GM23248 (cell line): ENCODE results near the gene LHFPL2. TPM values are rescaled to one million over a fixed set of nuclear protein-coding genes. Genes with fewer than 3 reads are reported as not detected.
A peak's percentile ranks its signal among the peaks of the same experiment; 100 is the strongest.

ENCODE experiments used
- DNase-seq: peaks from one replicate; pipeline ENCODE4 v3.0.0-alpha.2; 2015
- H2AFZ ChIP-seq: fragments of 200-600 bp; sonication (generic); 2 replicates; pipeline ENCODE4 v1.6.1; 2016; ENCODE audit warnings: antibody characterized with exemption
- H3F3A ChIP-seq: fragments of 200-600 bp; sonication (generic); 2 replicates; pipeline ENCODE4 v1.6.1; 2016; ENCODE audit warnings: mild to moderate bottlenecking, antibody characterized with exemption, mixed run types; ENCODE audit not compliant: insufficient read depth
- H3K27ac ChIP-seq: fragments of 200-600 bp; sonication (generic); 2 replicates; pipeline ENCODE4 v1.5.1; 2016; ENCODE audit warnings: mild to moderate bottlenecking
- H3K27me3 ChIP-seq: fragments of 200-600 bp; sonication (generic); replicated peaks from 2 replicates; pipeline ENCODE4 v1.6.1; 2016; ENCODE audit warnings: mild to moderate bottlenecking; ENCODE audit not compliant: insufficient read depth
- H3K36me3 ChIP-seq: fragments of 200-600 bp; sonication (generic); 2 replicates; pipeline ENCODE4 v1.6.1; 2016; ENCODE audit warnings: low read depth, mild to moderate bottlenecking
- H3K4me1 ChIP-seq: fragments of 200-600 bp; sonication (generic); 2 replicates; pipeline ENCODE4 v1.6.1; 2016; ENCODE audit warnings: mild to moderate bottlenecking; ENCODE audit not compliant: insufficient read depth
- H3K4me2 ChIP-seq: fragments of 200-600 bp; sonication (generic); one replicate; pipeline ENCODE4 v1.6.1; 2016; ENCODE audit warnings: mild to moderate bottlenecking; ENCODE audit not compliant: unreplicated experiment
- H3K4me3 ChIP-seq: fragments of 200-600 bp; sonication (generic); 2 replicates; pipeline ENCODE4 v1.5.1; 2016; ENCODE audit warnings: mild to moderate bottlenecking
- H3K79me2 ChIP-seq: fragments of 200-600 bp; sonication (generic); 2 replicates; pipeline ENCODE4 v1.6.1; 2016; ENCODE audit warnings: mild to moderate bottlenecking; ENCODE audit not compliant: insufficient read depth
- H3K9ac ChIP-seq: fragments of 200-600 bp; sonication (generic); 2 replicates; pipeline ENCODE4 v1.6.1; 2016; ENCODE audit warnings: mild to moderate bottlenecking
- H3K9me2 ChIP-seq: fragments of 200-600 bp; sonication (generic); 2 replicates; pipeline ENCODE4 v1.6.1; 2016; ENCODE audit warnings: mixed run types, mild to moderate bottlenecking, moderate library complexity; ENCODE audit not compliant: insufficient read depth
- H3K9me3 ChIP-seq: fragments of 200-600 bp; sonication (generic); one replicate; pipeline ENCODE4 v1.6.1; 2017; ENCODE audit warnings: low read depth
- H4K20me1 ChIP-seq: fragments of 200-600 bp; sonication (generic); 2 replicates; pipeline ENCODE4 v1.6.0; 2016; ENCODE audit not compliant: insufficient read depth
- EZH2 ChIP-seq: fragments of 200-600 bp; sonication (generic); IDR thresholded peaks from 2 replicates; pipeline ENCODE4 v1.6.1; 2018; ENCODE audit warnings: antibody characterized with exemption, mild to moderate bottlenecking; ENCODE audit not compliant: insufficient read depth, poor library complexity, severe bottlenecking
- EZH2phosphoT487 ChIP-seq: fragments of 200-600 bp; sonication (generic); IDR thresholded peaks from 2 replicates; pipeline ENCODE4 v1.6.1; 2018; ENCODE audit warnings: antibody characterized with exemption, moderate library complexity, mild to moderate bottlenecking, low read depth; ENCODE audit not compliant: insufficient read depth
- WGBS, 2 experiments: methylation state at CpG; one replicate each; pipeline ENCODE4 v1.1.6; 2015 to 2017; ENCODE audit warnings: low lambda C conversion rate in 2 of 2, low coverage in 1 of 2; ENCODE audit errors: missing lambda C conversion rate in 2 of 2; 5-methylcytosine and 5-hydroxymethylcytosine counted together
- in situ Hi-C: fragments of 300-500 bp; cut with MboI; formaldehyde crosslinking; loops from 2 replicates; pipeline ENCODE4 v1.15.0; 2020
- polyA plus RNA-seq: library from polyadenylated mRNA; unstranded; fragments of >200 nt; fragmentation: Nextera tagmentation; extraction: Ambion mirVana; gene quantifications from 2 replicates; pipeline ENCODE4 v1.2.1, GENCODE V29; 2016
- total RNA-seq: library from RNA; depleted of rRNA; stranded (reverse); fragments of >200 nt; shearing (Covaris generic); gene quantifications from 2 replicates; pipeline ENCODE4 v1.2.3, GENCODE V29; 2014

Gene LHFPL2
- total and polyA plus RNA-seq, 2 experiments from 2014 or later, result 8.0 to 13.7 TPM

DNA sequence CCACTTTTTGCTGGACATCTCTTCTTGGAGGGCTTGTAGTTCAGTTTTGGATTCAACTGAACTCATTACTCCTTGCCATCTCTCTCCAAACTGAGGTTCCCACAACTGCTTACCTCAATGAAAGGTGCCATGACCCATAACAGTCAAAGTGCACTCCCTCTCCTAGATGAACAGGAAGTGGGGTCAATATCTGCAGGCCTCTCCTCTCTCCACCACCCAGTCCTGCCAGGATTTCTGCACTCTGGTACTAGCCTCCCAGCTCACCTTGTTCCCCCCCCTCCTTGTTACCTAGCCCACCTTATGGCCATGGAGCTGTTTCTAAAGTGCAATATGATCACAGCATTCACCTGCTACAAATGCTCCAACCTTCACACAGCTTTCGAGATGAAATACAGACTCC is 5.9 kb downstream of the LHFPL2 start:
- in situ Hi-C loops, result no loop called here
- H3K9me3 ChIP-seq, result no peaks in the 10 kb centered on the region
- TF ChIP-seq EZH2 (no peak), EZH2phosphoT487 (no peak)
- peaks cover 29% of the 10 kb centered on the region for H3F3A ChIP-seq
- DNase-seq, result no peak
- H3K79me2 ChIP-seq, result peaks cover 68% of the 10 kb centered on the region
- H3K27me3 ChIP-seq, result no peaks in the 10 kb centered on the region
- H3K36me3 ChIP-seq, result no peaks in the 10 kb centered on the region
- no peak overlapping the region for H3K4me2 ChIP-seq
- H3K9ac ChIP-seq, result no peak overlapping the region
- no peak overlapping the region for H3K4me3 ChIP-seq
- no peaks in the 10 kb centered on the region for H3K9me2 ChIP-seq
- no peak overlapping the region for H3K27ac ChIP-seq
- peaks cover 30% of the 10 kb centered on the region for H3K4me1 ChIP-seq
- H4K20me1 ChIP-seq, result no peaks in the 10 kb centered on the region
- H2AFZ ChIP-seq, result no peak overlapping the region
- 100% methylated on average over 1 of the region's 1 CpG for WGBS, 2 experiments

DNA sequence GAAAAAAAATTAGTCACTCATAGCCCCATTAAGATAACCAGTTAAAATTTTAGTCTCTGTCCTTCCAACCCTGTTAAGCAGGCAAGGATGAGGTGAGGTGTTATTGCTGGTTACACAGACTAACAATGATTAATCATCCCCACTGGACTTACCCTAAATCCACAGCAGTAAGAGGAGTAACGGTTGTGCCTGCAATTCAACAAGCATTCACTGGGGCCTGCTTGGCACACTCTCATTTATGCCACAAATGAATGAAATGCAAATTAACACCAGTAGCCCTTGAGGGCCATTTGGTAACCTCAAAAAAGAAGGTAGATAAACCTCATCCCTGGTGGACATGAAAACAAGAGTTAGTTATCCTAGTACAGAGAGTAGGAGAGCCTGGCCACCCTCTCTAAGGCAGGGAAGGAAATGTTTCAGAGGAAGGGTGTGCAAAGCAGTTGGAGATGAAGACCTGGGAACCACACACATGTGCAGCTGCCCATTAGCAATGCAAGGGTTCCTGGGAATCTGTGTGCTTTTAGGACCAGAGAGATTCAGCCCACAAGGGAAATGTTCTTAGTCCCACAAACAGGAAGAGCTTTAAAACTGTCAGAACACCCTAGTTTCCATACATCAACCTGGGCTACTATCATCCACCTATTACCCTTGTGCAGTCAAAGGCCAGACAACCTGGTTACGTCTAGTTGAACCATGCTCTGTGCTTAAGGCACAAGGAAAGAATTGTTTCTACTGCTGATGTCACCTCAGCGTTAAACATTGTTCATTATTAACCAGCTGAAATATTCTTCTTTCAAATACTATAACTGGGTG is 7.7 kb downstream of the LHFPL2 start:
- H4K20me1 ChIP-seq, result no peaks in the 10 kb centered on the region
- DNase-seq, result peak; percentile 59
- H3K9ac ChIP-seq, result no peak overlapping the region
- TF ChIP-seq EZH2phosphoT487 (no peak), EZH2 (no peak)
- in situ Hi-C loops, result no loop called here
- H3K9me2 ChIP-seq, result no peaks in the 10 kb centered on the region
- no peaks in the 10 kb centered on the region for H3K36me3 ChIP-seq
- no peak overlapping the region for H2AFZ ChIP-seq
- peaks cover 27% of the 10 kb centered on the region for H3F3A ChIP-seq
- peaks cover 21% of the 10 kb centered on the region for H3K4me1 ChIP-seq
- no peak overlapping the region for H3K4me2 ChIP-seq
- H3K79me2 ChIP-seq, result peaks cover 75% of the 10 kb centered on the region
- H3K27ac ChIP-seq, result no peak overlapping the region
- H3K9me3 ChIP-seq, result no peaks in the 10 kb centered on the region
- H3K27me3 ChIP-seq, result no peaks in the 10 kb centered on the region
- H3K4me3 ChIP-seq, result no peak overlapping the region
- 61 to 68% methylated on average over 3 of the region's 3 CpGs for WGBS, 2 experiments

DNA sequence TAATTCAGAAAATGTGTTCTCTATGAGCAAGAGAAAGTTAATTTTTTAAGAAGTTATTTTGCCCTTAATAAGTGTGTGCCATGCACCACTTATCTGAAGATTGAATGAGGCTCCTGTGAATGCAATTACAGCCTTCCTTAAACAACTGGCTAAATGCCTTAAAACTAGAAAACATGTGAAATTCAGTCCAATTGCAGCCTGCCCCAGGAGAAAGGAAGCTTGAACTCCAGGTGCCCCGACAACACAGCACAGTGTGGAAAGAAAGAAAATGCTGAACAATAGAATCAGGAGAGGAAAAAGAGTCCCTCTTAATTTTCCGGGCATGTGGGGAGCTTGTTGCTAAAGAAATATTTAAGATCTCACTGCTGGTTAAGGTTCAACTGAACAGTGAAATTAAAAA is 8.8 kb downstream of the LHFPL2 start:
- no peak overlapping the region for H3K4me3 ChIP-seq
- DNase-seq, result no peak
- H3K27me3 ChIP-seq, result no peaks in the 10 kb centered on the region
- in situ Hi-C loops, result no loop called here
- H3K36me3 ChIP-seq, result no peaks in the 10 kb centered on the region
- TF ChIP-seq EZH2phosphoT487, result no peak
- TF ChIP-seq EZH2, result no peak
- no peaks in the 10 kb centered on the region for H4K20me1 ChIP-seq
- H3K27ac ChIP-seq, result no peak overlapping the region
- H3K9ac ChIP-seq, result 0 out of 2 replicates have a peak overlapping the region, but pooled peaks have one; percentile 5
- WGBS, 2 experiments, result 70 to 73% methylated on average over 2 of the region's 2 CpGs
- no peak overlapping the region for H3K4me2 ChIP-seq
- H3K9me3 ChIP-seq, result no peaks in the 10 kb centered on the region
- peaks cover 27% of the 10 kb centered on the region for H3F3A ChIP-seq
- no peaks in the 10 kb centered on the region for H3K9me2 ChIP-seq
- H2AFZ ChIP-seq, result no peak overlapping the region
- peaks cover 21% of the 10 kb centered on the region for H3K4me1 ChIP-seq
- peaks cover 74% of the 10 kb centered on the region for H3K79me2 ChIP-seq

DNA sequence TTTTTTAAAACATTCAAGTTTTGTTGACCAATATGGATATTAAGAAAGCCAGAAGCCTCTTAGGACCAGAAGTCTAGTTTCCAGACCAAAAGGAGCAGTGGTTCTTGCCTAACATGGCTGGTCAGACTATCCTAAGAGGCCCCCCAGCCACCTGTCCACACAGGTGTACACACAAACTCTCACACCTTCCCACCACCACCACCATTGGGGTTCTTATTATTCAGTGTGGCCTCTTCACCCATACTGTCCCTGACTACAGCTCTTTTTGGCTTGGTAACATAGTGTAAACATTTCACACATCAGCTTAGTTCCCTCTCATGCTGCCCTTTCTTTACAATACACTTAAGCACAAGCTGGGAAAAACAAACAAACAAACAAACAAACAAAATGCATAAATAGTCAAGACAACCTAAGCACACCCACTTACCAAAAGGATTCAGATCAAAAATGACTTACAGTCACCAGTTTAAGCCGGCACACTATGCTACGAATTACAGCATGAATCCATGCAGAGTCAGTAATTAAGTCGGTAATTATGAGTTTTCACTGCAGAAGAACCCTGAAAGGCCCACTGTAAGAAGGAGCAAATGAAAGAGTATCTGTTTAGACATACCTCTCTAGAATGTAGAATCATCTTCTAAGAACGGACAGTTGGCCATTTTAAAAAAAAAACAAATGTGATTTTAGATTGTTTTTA is 9.5 kb downstream of the LHFPL2 start:
- TF ChIP-seq EZH2 (no peak), EZH2phosphoT487 (no peak)
- peaks cover 21% of the 10 kb centered on the region for H3K4me1 ChIP-seq
- H2AFZ ChIP-seq, result no peak overlapping the region
- peak overlapping the region; percentile 56 for H3K27ac ChIP-seq
- H3K4me3 ChIP-seq, result 0 out of 2 replicates have a peak overlapping the region, but pooled peaks have one; percentile 17
- H3K9me3 ChIP-seq, result no peaks in the 10 kb centered on the region
- in situ Hi-C loops, result no loop called here
- peak overlapping the region; percentile 68 for H3K4me2 ChIP-seq
- no peaks in the 10 kb centered on the region for H3K9me2 ChIP-seq
- H3K79me2 ChIP-seq, result peaks cover 74% of the 10 kb centered on the region
- H4K20me1 ChIP-seq, result no peaks in the 10 kb centered on the region
- 52 to 59% methylated on average over 4 of the region's 4 CpGs for WGBS, 2 experiments
- no peaks in the 10 kb centered on the region for H3K36me3 ChIP-seq
- H3K9ac ChIP-seq, result peak overlapping the region; percentile 16; the same call in 1 of the 2 replicates
- no peak for DNase-seq
- H3F3A ChIP-seq, result peaks cover 27% of the 10 kb centered on the region
- no peaks in the 10 kb centered on the region for H3K27me3 ChIP-seq
